Glutamatergic neuron (in vitro differentiated cells): ENCODE results near the gene GPR55. TPM values are rescaled to one million over a fixed set of nuclear protein-coding genes. Genes with fewer than 3 reads are reported as not detected.

Experiments
- DNase-seq: peaks from one replicate; pipeline ENCODE4 v3.0.0; 2022
- H3K27ac Mint-ChIP-seq: one replicate; pipeline ENCODE4 v1.8.0; 2020; ENCODE audit warnings: mild to moderate bottlenecking, mixed read lengths, inconsistent platforms; ENCODE audit not compliant: unreplicated experiment
- H3K27me3 Mint-ChIP-seq: one replicate; pipeline ENCODE4 v1.8.0; 2020; ENCODE audit warnings: mild to moderate bottlenecking, moderate library complexity, mixed read lengths, inconsistent platforms; ENCODE audit not compliant: unreplicated experiment
- H3K36me3 Mint-ChIP-seq: one replicate; pipeline ENCODE4 v1.8.0; 2020; ENCODE audit warnings: mild to moderate bottlenecking, mixed read lengths, inconsistent platforms; ENCODE audit not compliant: unreplicated experiment
- H3K4me1 Mint-ChIP-seq: one replicate; pipeline ENCODE4 v1.8.0; 2020; ENCODE audit warnings: mild to moderate bottlenecking, low read depth, mixed read lengths, inconsistent platforms; ENCODE audit not compliant: unreplicated experiment
- H3K4me3 Mint-ChIP-seq: one replicate; pipeline ENCODE4 v1.8.0; 2020; ENCODE audit warnings: mild to moderate bottlenecking, mixed read lengths, inconsistent platforms; ENCODE audit not compliant: unreplicated experiment
- H3K9me3 Mint-ChIP-seq: one replicate; pipeline ENCODE4 v1.8.0; 2020; ENCODE audit warnings: mild to moderate bottlenecking, moderate library complexity, mixed read lengths, inconsistent platforms; ENCODE audit not compliant: unreplicated experiment
- CTCF ChIP-seq: fragments of 200-600 bp; sonication (generic); IDR thresholded peaks from one replicate; pipeline ENCODE4 v1.5.0; 2021; ENCODE audit not compliant: partially characterized antibody, unreplicated experiment
- total RNA-seq: library from RNA; stranded (reverse); fragmentation: NEBNext Ultra II Directional; extraction: Animal tissue kit (Norgen Biotek cat#: 25700); gene quantifications from one replicate; pipeline ENCODE4 v1.2.1, GENCODE V29; 2021; ENCODE audit not compliant: unreplicated experiment

GPR55 gene
- total RNA-seq, 1 donor from 2014 or later, result not detected

- Mint-ChIP-seq H3K4me1 (peaks cover 23% of the 10 kb centered on the region), H3K27me3 (peaks cover 6% of the 10 kb centered on the region), H3K4me3 (peak within 1 kb of the TSS; percentile 99), H3K9me3 (peaks cover 8% of the 10 kb centered on the region), H3K36me3 (no peaks in the 10 kb centered on the region), H3K27ac (peak within 1 kb of the TSS; percentile 69)
- peak; percentile 42 for TF ChIP-seq CTCF
- peak; percentile 83 for DNase-seq
Measured at GRCh38 chr2:230864605-230865306, 60.3 kb downstream of the GPR55 start, which contains the start of gene ITM2C. TSS of gene ITM2C (plus strand) at chr2:230864942. CDS start at chr2:230865026, 84 bp downstream.

GRCh38 chr2:230864122-230864604 lies 60.9 kb downstream of the GPR55 start:
- Mint-ChIP-seq H3K4me3 (peak overlapping the region; percentile 99), H3K27ac (no peak overlapping the region), H3K27me3 (peaks cover 6% of the 10 kb centered on the region), H3K36me3 (no peaks in the 10 kb centered on the region), H3K4me1 (peaks cover 20% of the 10 kb centered on the region), H3K9me3 (peaks cover 8% of the 10 kb centered on the region)
- TF ChIP-seq CTCF, result no peak
- DNase-seq, result no peak

GRCh38 chr2:230863442-230864121 lies 61.5 kb downstream of the GPR55 start:
- peak overlapping the region; percentile 99 for H3K4me3 Mint-ChIP-seq
- peaks cover 8% of the 10 kb centered on the region for H3K9me3 Mint-ChIP-seq
- H3K27ac Mint-ChIP-seq, result no peak overlapping the region
- no peaks in the 10 kb centered on the region for H3K36me3 Mint-ChIP-seq
- peaks cover 14% of the 10 kb centered on the region for H3K4me1 Mint-ChIP-seq
- TF ChIP-seq CTCF, result no peak
- no peak for DNase-seq
- H3K27me3 Mint-ChIP-seq, result peaks cover 6% of the 10 kb centered on the region

- Mint-ChIP-seq H3K4me3 (no peak overlapping the region), H3K4me1 (peaks cover 9% of the 10 kb centered on the region), H3K27me3 (peaks cover 6% of the 10 kb centered on the region), H3K27ac (no peak overlapping the region), H3K9me3 (peaks cover 8% of the 10 kb centered on the region), H3K36me3 (no peaks in the 10 kb centered on the region)
- no peak for DNase-seq
- no peak for TF ChIP-seq CTCF
Measured at GRCh38 chr2:230863031-230863430, 62.0 kb downstream of the GPR55 start.

- H3K27me3 Mint-ChIP-seq, result peaks cover 4% of the 10 kb centered on the region
- no peaks in the 10 kb centered on the region for H3K36me3 Mint-ChIP-seq
- no peak overlapping the region for H3K4me3 Mint-ChIP-seq
- H3K4me1 Mint-ChIP-seq, result peaks cover 9% of the 10 kb centered on the region
- DNase-seq, result no peak
- H3K27ac Mint-ChIP-seq, result no peak overlapping the region
- H3K9me3 Mint-ChIP-seq, result peaks cover 6% of the 10 kb centered on the region
- no peak for TF ChIP-seq CTCF
Measured at GRCh38 chr2:230862292-230862691, 62.8 kb downstream of the GPR55 start.
